ENCODE results near the gene TSPAN8.
"Not testable (repeated sequence)": the region's sequence is repeated elsewhere in the genome, so short reads cannot be mapped to it uniquely, and the experiment has no call there.

Gene TSPAN8

DNA sequence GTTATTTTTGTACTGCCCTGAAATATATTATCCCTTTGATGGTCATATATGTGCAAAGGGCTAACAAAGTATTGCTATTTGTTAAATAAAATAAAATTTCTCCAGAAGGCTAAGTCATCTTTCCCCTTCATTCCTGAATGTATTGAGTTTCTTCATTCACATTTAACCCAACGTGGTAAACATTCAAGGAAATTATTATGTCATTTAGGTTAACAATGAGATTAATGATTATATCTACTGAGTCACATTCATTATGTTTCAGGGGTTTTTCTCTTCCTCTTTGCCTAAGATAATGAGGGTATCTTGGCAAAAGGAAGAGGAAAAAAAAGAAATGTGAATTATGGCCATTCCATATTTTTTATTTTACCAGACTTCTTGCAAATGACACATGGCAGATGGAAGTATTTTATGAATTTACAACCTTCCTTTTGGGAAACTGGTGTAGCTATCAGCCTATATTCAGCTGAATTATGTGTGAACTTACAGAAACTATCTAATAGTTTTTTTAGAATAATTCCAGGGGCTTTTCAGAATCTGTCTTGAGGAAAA lies 27.2 kb downstream of the TSPAN8 start:
- Mint-ChIP-seq H3K4me1 (ENCODE audit: low read depth in 2 of 2) (no peaks in the 10 kb centered on the region), H3K9me3 (peaks cover 0 to 3% of the 10 kb centered on the region in 2 donors), H3K4me3 (no peak overlapping the region), H3K36me3 (ENCODE audit: insufficient read depth) (peaks cover 2% of the 10 kb centered on the region), H3K27ac (no peak overlapping the region), H3K27me3 (no peaks in the 10 kb centered on the region)
- ATAC-seq (replicated peaks), result no peak
- DNase-seq, result no peak

DNA sequence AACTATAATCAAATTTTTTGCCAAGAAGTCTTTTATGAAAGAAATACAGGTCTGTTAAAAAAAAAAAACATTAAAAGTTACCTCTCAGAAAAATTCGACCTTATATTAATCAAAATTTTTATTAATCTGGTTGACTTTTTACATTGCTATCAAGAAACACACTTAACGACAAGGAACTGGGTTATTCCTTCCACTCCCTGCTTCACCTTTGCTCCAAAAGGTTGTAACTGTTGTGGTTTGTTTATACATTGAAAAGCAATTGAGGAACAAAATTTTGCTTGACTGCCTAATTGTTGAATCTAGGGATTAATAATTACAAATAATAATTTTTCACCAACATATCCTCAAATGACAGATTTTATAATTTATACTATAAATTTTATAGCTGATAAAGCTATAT lies 28.4 kb downstream of the TSPAN8 start:
- H3K27ac Mint-ChIP-seq, result no peak overlapping the region
- H3K4me1 Mint-ChIP-seq (ENCODE audit: low read depth in 2 of 2), result no peaks in the 10 kb centered on the region
- no peak overlapping the region for H3K4me3 Mint-ChIP-seq
- ATAC-seq (replicated peaks), result no peak
- H3K36me3 Mint-ChIP-seq (ENCODE audit: insufficient read depth), result no peaks in the 10 kb centered on the region
- H3K27me3 Mint-ChIP-seq, result no peaks in the 10 kb centered on the region
- no peaks in the 10 kb centered on the region for H3K9me3 Mint-ChIP-seq
- no peak for DNase-seq

DNA sequence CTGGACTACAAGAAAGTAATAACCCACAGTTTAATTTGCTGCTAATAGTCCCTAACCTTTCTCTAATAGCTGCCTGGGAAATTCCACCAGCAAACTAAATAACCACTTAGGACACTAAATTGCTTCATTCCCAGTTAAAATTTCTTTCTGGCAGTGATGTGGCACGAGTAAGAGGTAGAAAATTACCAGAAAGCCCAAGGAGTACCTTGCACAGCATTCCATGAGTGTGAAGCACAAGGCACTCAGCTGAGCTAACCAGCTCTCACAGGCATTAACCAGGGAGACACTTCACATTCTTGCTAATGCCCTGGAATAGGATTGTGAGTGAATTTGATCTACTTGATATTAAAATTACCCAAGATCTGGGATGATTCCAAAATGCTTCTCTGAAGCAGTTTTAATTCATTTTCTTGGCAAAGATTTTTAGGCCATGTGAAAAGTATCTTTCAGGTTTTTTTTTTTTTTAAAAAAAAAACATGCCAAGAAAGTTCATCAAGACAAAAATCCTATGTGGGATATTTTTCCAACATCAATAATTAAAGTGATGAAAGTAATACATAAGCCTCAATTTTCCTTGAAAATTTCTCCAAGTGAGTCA lies 29.5 kb downstream of the TSPAN8 start:
- Mint-ChIP-seq H3K36me3 (ENCODE audit: insufficient read depth) (no peaks in the 10 kb centered on the region), H3K4me3 (no peak overlapping the region), H3K27me3 (no peaks in the 10 kb centered on the region), H3K4me1 (ENCODE audit: low read depth in 2 of 2) (no peaks in the 10 kb centered on the region), H3K27ac (no peak overlapping the region), H3K9me3 (no peaks in the 10 kb centered on the region)
- DNase-seq, result no peak
- ATAC-seq (replicated peaks), result no peak

DNA sequence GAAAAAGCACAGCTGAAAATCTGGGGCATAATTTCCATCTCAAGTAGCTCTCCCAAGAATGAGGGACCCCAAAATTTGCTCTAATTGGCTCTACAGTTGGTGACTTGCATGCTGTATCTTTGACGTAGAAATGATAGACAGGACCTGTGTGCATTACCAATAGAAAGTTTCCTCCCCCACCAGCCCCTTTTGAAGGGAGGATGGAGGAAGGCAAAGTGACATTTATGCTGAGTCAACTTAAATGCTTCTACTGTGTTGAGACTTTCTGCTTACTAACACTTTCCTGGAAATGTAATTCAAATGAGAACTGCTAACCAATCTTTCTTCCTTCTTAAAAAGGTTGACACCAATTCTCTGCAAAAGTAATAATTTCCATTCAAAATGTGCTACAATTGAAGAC lies 31.9 kb downstream of the TSPAN8 start:
- H3K4me1 Mint-ChIP-seq (ENCODE audit: low read depth in 2 of 2), result no peaks in the 10 kb centered on the region
- no peak overlapping the region for H3K27ac Mint-ChIP-seq
- H3K9me3 Mint-ChIP-seq, result no peaks in the 10 kb centered on the region
- H3K4me3 Mint-ChIP-seq, result no peak overlapping the region
- ATAC-seq (replicated peaks) (no peak), DNase-seq (no peak)
- no peaks in the 10 kb centered on the region for H3K27me3 Mint-ChIP-seq
- no peaks in the 10 kb centered on the region for H3K36me3 Mint-ChIP-seq (ENCODE audit: insufficient read depth)

DNA sequence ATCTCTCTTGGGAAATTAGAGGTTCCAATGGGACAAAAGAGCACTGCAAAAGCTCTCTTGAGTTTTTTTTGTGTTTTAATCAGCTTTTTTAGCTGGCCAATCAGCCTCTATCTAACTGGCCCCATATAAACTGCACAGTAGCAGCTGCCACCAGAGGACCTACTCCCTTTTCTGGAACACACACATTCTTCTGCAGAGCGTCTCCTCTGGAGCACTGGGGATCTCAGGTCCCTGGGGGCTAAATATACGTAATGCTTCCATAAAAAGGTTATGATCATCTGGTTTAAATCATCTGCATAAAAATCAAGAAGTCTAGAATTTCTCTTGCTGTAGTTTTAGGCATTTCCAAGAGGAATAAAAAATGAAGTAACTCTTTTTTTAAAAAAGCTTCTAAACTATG lies 32.3 kb downstream of the TSPAN8 start:
- Mint-ChIP-seq H3K9me3 (no peaks in the 10 kb centered on the region), H3K36me3 (ENCODE audit: insufficient read depth) (no peaks in the 10 kb centered on the region)

DNA sequence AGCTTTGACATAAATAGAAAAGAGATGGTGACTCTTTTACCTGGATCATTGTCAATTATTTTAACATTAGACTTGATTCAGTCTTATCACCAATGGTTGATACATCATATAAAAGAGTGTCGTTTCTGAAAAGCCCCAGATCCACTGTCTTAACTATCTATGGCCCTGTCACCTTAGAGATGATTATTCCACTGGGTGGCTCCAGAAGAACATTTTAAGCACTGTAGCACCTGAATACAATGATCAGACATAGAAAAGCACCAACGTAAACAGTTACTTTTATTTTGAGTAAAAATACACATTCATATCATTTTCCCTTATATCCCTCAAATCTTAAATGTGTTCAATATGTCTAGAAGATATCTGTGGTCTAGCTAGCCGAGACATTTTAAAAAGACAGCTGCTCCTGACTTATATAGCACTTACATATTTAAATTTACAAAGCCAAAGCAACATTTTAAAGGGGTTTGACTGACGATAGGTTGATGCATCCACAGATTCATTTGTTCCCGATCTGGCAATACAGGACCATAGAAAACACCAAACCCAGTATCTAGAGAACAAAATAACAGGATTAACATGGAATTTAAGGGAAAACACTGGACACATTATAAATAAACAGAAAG lies 32.9 kb downstream of the TSPAN8 start:
- Mint-ChIP-seq H3K27ac (no peak overlapping the region), H3K4me1 (ENCODE audit: low read depth in 2 of 2) (no peaks in the 10 kb centered on the region), H3K27me3 (no peaks in the 10 kb centered on the region), H3K36me3 (ENCODE audit: insufficient read depth) (no peaks in the 10 kb centered on the region), H3K4me3 (no peak overlapping the region), H3K9me3 (no peaks in the 10 kb centered on the region)
- DNase-seq, result no peak
- no peak for ATAC-seq (replicated peaks)

More for the DNA sequence above, 32.3 kb downstream of the TSPAN8 start:
- H3K4me3 Mint-ChIP-seq, result no peak overlapping the region
- H3K27me3 Mint-ChIP-seq, result no peaks in the 10 kb centered on the region
- DNase-seq (no peak), ATAC-seq (replicated peaks) (no peak)
- no peak overlapping the region for H3K27ac Mint-ChIP-seq
- no peaks in the 10 kb centered on the region for H3K4me1 Mint-ChIP-seq (ENCODE audit: low read depth in 2 of 2)

DNA sequence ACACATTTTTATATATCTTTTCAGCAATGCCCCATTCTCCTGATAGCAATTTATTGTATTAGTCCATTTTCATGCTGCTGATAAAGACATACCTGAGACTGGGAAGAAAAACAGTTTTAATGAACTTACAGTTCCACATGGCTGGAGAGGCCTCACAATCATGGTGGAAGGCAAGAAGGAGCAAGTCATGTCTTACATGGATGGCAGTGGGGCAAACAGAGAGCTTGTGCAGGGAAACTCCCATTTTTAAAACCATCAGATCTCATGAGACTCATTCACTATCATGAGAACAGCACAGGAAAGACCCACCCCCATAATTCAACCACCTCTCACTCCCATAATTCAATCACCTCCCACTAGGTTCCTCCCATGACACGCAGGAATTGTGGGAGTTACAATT lies 44.7 kb downstream of the TSPAN8 start:
- H3K27me3 Mint-ChIP-seq; H3K4me1 Mint-ChIP-seq (ENCODE audit: low read depth in 2 of 2); DNase-seq; H3K36me3 Mint-ChIP-seq (ENCODE audit: insufficient read depth); ATAC-seq (replicated peaks); H3K27ac Mint-ChIP-seq; H3K4me3 Mint-ChIP-seq: not testable (repeated sequence)
- peaks cover 14% of the 10 kb centered on the region in 2 donors for H3K9me3 Mint-ChIP-seq

DNA sequence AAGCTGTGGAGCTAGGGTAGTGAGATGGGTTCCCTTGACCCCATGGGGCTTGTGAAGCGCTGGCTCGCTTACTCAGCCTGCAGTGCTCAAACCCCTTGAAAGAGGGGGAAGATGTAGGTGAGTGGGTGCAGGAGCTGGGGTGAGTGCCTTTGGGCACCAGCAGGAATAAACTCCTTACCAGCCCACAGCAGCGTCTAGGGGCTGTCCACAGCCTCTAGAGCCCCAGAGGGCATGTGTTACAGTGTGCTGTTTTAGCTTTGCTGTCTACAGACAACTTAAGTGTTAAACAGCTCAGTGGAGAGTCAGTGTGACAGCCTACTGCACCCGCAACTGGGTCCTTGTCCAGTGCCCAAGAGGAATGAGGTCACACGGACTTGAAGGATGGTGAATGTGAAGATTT lies 48.0 kb downstream of the TSPAN8 start:
- no peaks in the 10 kb centered on the region for H3K36me3 Mint-ChIP-seq (ENCODE audit: insufficient read depth)
- DNase-seq (no peak), ATAC-seq (replicated peaks) (no peak)
- H3K4me1 Mint-ChIP-seq (ENCODE audit: low read depth in 2 of 2), result no peaks in the 10 kb centered on the region
- H3K9me3 Mint-ChIP-seq, result peaks cover 9 to 14% of the 10 kb centered on the region in 2 donors
- H3K4me3 Mint-ChIP-seq, result no peak overlapping the region
- H3K27ac Mint-ChIP-seq, result no peak overlapping the region
- H3K27me3 Mint-ChIP-seq, result no peaks in the 10 kb centered on the region

DNA sequence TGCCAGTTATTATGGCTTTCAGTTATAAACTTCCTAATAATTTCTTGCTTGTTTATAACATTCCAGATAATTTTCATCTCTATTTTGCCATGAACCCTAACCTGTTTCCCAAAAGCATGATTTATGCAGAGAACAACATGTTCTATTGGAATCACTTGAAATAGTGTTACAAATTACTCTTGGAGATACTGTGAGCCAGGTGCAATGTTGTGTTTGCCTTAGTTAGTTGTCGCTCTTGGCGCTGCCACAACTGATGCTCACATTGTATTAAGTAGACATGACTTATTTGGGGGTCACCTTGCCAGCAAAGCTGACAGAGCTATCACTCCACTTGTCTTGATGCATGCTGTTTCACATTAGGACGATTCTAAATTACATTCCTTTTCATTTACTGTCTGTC lies 49.4 kb downstream of the TSPAN8 start:
- Mint-ChIP-seq H3K9me3 (peaks cover 7 to 10% of the 10 kb centered on the region in 2 donors), H3K27me3 (no peaks in the 10 kb centered on the region), H3K4me1 (ENCODE audit: low read depth in 2 of 2) (no peaks in the 10 kb centered on the region), H3K36me3 (ENCODE audit: insufficient read depth) (no peaks in the 10 kb centered on the region), H3K27ac (no peak overlapping the region), H3K4me3 (no peak overlapping the region)
- ATAC-seq (replicated peaks), result no peak
- no peak for DNase-seq

DNA sequence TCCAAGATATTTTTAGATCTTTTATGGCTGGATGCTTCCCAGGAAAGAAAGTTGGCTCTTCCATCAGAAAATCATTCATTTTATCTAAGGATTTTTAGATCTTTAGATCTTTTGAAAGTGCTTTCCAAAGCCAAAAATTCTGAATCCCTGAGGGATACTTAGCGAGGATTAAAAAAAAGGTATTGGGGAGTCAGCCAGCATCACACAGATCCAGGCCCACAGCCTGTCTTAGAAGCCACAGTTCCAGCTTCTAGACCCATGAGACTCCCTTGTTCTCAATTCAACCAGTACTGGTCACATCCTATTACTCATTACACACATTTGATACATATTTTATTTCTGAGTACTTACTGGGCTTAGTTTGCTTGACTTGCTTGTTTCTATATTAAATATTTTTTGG lies 49.9 kb downstream of the TSPAN8 start:
- Mint-ChIP-seq H3K9me3 (peaks cover 5% of the 10 kb centered on the region in 2 donors), H3K4me1 (ENCODE audit: low read depth in 2 of 2) (no peaks in the 10 kb centered on the region), H3K36me3 (ENCODE audit: insufficient read depth) (no peaks in the 10 kb centered on the region), H3K27me3 (no peaks in the 10 kb centered on the region), H3K4me3 (no peak overlapping the region), H3K27ac (no peak overlapping the region)
- ATAC-seq (replicated peaks) (no peak), DNase-seq (no peak)

DNA sequence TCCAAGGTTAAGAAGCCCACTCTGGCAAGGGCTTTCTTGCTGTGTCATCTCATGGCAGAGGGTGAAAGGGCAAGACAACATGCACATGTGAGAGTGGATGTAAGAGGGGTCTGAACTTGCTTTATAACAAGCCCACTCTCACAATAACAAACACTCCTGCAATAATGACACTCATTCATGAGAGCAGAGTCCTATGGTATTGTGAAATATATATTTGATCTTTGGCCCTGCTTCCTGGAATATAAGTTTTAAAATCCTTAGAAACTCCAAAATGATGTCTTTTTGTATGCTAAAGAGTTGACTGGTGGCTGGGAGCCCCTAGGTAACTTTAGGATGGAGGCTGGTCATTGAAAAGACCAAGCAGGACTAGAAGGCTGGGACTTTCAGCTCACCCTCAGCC lies 51.8 kb downstream of the TSPAN8 start:
- ATAC-seq (replicated peaks) (no peak), DNase-seq (no peak)
- H3K4me1 Mint-ChIP-seq (ENCODE audit: low read depth in 2 of 2), result no peaks in the 10 kb centered on the region
- no peaks in the 10 kb centered on the region for H3K27me3 Mint-ChIP-seq
- no peak overlapping the region for H3K27ac Mint-ChIP-seq
- H3K4me3 Mint-ChIP-seq, result no peak overlapping the region
- peaks cover 0 to 2% of the 10 kb centered on the region in 2 donors for H3K9me3 Mint-ChIP-seq
- H3K36me3 Mint-ChIP-seq (ENCODE audit: insufficient read depth), result no peaks in the 10 kb centered on the region

DNA sequence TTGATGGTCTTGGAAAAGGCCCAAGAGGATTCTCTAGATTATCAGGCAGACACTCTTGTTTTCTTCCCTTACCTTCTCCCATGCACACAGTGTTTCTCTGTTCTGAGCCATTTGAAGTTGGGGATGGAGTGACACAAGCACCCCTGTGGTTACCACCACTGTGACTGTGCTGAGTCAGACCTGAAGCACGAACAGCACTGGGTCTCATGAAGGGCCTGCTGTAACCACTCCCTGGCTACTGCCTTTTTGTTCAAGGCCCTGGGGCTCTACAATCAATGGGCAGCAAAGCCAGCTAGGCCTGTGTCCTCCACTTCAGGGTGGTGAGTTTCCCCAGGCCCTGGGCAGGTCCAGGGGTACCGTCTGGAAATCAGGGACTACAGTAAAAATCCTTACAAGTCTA lies 65.5 kb downstream of the TSPAN8 start:
- DNase-seq, result no peak
- no peaks in the 10 kb centered on the region for H3K27me3 Mint-ChIP-seq
- peaks cover 9 to 12% of the 10 kb centered on the region in 2 donors for H3K9me3 Mint-ChIP-seq
- no peak overlapping the region for H3K4me3 Mint-ChIP-seq
- ATAC-seq (replicated peaks), result no peak
- no peak overlapping the region for H3K27ac Mint-ChIP-seq
- H3K36me3 Mint-ChIP-seq (ENCODE audit: insufficient read depth), result no peaks in the 10 kb centered on the region
- H3K4me1 Mint-ChIP-seq (ENCODE audit: low read depth in 2 of 2), result no peaks in the 10 kb centered on the region

DNA sequence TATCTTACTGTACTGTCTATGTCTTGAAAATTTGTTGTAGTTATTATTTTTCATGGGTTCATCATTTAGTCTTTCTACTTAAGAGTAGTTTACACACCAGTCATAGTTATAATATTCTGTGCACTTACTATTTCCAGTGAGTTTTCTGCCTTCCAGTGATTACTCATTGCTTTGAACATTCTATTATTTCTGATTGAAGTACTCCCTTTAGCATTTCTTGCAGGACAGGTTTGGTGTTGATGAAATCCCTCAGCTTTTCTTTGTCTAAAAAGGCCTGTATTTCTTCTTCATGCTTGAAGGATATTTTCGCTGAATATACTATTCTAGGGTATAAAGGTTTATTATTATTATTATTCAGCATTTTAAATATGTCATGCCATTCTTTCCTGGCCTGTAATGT lies 66.8 kb downstream of the TSPAN8 start:
- no peak for ATAC-seq (replicated peaks)
- no peaks in the 10 kb centered on the region for H3K36me3 Mint-ChIP-seq (ENCODE audit: insufficient read depth)
- no peak for DNase-seq
- H3K27me3 Mint-ChIP-seq, result no peaks in the 10 kb centered on the region
- no peaks in the 10 kb centered on the region for H3K4me1 Mint-ChIP-seq (ENCODE audit: low read depth in 2 of 2)
- no peak overlapping the region for H3K4me3 Mint-ChIP-seq
- no peak overlapping the region for H3K27ac Mint-ChIP-seq
- H3K9me3 Mint-ChIP-seq, result peaks cover 9 to 12% of the 10 kb centered on the region in 2 donors

DNA sequence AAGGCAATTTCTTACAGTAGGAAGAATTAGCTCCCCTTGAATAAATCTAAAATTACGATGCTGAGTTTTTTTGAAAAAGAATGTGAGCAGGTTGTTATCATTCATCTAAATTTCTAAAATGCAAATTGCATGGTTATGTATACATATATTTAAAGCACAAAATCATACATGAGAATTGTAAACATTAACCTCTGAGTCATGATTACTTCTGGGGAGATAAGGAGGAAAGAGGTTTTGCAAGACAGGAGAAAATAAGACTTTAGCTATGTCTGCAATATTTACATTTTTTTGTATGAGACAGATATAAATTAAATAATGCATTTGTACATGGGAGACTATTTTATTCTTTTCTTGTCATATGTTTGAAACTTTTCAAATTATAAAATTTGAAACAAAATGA lies 72.2 kb downstream of the TSPAN8 start:
- H3K4me1 Mint-ChIP-seq (ENCODE audit: low read depth in 2 of 2), result no peaks in the 10 kb centered on the region
- H3K9me3 Mint-ChIP-seq, result peaks cover 5 to 6% of the 10 kb centered on the region in 2 donors
- H3K27ac Mint-ChIP-seq, result no peak overlapping the region
- H3K36me3 Mint-ChIP-seq (ENCODE audit: insufficient read depth), result no peaks in the 10 kb centered on the region
- no peak overlapping the region for H3K4me3 Mint-ChIP-seq
- ATAC-seq (replicated peaks) (no peak), DNase-seq (no peak)
- H3K27me3 Mint-ChIP-seq, result no peaks in the 10 kb centered on the region
